GM23338 (cell line): ENCODE data around the gene FAM174C.

Experiments used
- CTCF ChIP-seq, 2 experiments: fragments of 200-600 bp in 1 of 2; sonication (generic) in 1 of 2; conservative IDR thresholded peaks; 2 replicates each; pipeline versions ENCODE4 v1.5.1 to v1.6.1; 2016 to 2017; ENCODE audit warnings: antibody characterized with exemption in 2 of 2, low read depth in 2 of 2, mild to moderate bottlenecking in 2 of 2, moderate library complexity in 1 of 2
- EZH2 ChIP-seq: fragments of 200-600 bp; sonication (generic); IDR thresholded peaks from one replicate; pipeline ENCODE4 v1.8.0; 2017; ENCODE audit warnings: antibody characterized with exemption, mild to moderate bottlenecking, low read depth; ENCODE audit not compliant: unreplicated experiment
- REST ChIP-seq: IDR thresholded peaks from one replicate; pipeline ENCODE4 v1.6.1; 2018; ENCODE audit warnings: antibody characterized with exemption; ENCODE audit not compliant: unreplicated experiment

DNA sequence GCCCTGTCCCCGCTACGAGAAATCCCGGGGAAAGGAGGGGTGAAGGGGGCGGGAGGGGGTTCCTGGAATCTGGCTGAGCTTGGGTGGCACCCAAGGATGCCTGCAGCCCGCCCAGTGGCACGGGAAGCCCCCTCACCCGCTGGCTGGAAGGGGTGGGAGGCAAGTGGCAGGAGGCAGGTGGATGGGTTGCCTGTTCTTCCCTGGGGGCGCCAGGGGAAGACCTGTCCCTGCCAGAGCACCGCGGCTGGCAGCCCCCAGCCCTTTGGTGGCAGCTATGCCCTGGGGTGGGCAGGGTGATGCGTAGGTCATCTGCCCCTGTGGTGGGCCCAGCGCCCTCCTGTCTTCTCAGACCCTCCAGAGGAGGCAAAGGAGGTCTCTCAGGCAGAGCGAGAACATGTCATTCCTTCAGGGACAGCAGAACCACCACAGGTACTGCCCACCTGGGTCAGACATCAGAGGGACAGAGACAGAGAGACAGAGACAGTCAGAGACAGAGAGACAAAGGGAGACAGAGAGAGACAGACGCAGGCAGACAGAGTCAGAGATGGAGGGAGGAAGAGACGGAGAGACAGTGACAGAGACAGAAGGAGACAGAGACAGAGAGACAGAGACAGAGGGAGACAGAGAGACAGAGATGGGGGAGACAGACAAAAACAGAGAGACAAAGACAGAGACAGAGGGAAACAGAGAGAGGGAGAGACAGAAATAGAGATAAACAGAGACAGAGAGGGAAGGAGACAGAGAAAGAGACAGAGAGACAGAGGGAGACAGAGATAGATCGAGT lies 47.1 kb downstream of the FAM174C start:
- TF ChIP-seq CTCF (conservative IDR thresholded peaks at IDR 0.05; ENCODE audit: low read depth in 2 of 2) (no peak), REST (no peak), EZH2 (no peak)
